CD4-positive, alpha-beta T cell treated with Interleukin-6 at 100 ng/mL for 8 hours (primary cell): ENCODE measurements around the gene AHRR.

Experiments used
- DNase-seq: peaks from one replicate; pipeline ENCODE4 v3.0.0-alpha.2; 2020; ENCODE audit warnings: mixed read lengths, low spot score

Gene AHRR

DNA sequence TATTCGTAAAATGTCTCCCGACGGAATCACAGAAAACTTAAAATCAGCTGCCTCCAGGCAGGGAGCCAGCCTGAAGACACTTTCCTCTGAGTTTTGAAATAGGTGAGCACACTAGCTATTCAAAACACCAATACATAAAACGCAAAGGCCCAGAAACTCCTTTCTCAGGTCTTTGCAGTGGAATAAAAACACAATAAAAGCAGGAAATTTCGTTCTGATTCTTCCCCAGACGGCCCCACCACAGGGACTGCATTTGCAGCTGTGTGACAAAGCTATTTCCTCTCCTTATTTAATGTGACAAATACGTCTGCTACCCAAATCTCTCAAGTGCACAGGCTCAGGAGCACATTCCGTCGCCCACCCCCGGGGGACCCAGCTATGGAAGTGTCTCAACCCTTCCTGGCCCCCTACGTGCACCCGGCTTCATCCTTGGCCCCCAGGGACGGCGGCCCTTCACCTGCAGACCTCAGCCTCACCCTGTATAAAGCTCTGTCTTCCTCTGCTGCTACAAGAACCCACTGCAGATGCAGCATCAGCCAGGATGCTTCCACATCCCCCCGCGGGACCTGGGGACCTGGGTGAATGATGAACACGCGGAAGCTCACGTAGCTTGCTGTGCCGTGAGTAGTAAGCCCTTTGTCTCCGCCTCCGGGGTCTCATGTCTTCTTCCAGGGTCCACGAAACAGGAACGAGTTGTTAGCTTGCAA lies 24.9 kb downstream of the AHRR start:
- no peak for DNase-seq

DNA sequence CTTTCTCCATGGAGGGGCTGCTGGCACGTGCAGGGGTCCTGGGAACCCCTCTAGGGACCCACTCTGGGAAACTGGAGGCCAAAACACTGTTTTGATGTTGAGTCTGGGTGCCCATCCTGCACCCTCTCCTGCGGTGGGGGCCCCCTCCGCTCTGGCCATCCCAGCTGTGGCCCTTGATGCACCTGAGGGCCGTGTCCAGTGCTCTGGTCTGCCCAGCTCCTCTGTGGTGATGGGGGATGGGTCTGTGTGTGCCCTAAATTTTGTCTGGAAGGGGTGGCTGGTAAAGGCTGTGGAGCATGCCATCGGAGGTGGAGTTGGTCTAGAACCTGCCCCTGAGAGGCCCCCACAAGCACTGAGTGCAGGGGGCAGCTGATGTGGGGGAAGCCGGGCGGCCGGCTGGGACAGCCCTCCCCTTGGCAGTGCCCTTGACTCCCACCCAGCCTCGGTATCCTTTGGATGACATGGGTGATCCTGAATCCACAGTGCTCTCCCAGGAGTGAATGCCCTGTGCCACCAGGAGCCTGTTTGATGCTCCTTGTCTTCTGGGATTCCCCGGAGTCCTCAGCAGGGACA lies 26.3 kb downstream of the AHRR start:
- no peak for DNase-seq

DNA sequence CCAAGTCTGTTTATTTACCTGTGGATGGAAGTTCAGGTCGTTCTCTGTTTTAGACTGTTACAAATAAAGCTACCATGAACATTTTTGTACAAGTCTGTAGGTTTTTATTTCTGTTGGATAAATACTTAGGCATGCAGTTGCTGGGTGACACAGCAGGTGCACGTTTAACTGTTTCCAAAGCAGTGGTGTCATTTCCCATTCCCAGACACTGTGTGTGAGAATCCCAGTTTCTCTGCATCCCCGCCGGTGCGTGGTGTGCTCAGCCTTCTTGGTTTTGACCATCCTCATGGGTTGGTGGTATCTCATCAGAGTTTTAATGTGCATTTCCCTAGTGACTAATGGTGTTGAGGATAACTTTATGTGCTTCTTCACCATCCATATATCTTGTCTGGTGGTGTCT lies 27.2 kb downstream of the AHRR start:
- no peak for DNase-seq

DNA sequence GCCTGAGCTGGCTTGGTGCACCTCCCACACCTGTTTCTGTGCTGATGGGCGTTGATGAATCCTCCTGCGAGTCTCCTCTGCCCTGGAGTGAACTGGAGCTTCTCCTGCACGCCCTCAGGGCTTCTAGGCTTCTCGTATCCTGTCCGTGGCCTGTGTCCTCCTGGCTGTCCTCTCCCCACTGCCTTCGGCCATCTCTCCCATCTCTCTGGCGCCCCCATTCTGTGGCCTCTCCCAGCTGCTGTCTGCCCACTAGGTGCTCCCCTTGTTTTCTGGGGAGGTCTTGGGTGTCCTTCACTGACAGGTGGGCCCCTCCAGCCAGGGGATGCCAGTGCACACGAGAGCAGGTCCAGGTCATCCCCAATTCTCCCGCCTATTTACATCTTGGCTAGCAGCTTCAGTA lies 28.8 kb downstream of the AHRR start:
- DNase-seq: no peak

DNA sequence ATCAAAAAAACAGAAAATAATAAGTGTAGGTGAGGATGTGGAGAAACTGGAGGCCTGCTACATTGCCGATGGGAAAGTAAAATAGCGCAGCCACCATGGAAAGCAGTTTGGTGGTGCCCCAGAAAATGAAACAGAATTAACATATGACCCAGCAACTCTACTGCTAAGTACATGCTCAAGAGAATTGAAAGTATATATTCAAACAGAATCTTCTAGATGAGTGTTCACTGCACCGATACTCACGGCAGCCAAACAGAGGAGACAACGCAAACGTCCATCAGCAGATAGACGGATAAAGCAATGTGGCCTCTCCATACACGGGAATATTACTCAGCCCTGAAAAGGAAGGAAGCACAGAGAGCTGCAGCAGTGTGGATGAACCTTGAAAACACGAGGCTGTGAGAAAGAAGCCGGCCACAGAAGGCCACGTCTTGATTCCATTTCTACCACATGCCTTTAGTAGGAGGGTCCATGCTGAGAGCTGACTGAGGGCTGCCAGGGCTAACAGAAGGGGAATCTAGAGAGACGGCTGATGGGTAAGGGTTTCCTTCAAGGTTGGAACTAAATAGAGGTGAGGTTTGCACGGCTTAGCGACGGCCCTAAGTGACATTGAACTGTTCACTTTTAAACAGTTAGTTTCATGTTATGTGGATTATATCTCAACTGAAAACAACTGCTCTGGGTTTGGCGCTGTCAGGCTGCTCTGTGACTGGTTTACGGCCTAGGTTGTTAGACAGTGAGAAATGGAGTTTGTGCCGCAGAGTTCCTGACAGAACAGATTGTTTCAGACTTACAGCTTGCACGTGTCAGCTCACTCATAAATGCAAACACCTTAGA lies 29.8 kb downstream of the AHRR start:
- no peak for DNase-seq

DNA sequence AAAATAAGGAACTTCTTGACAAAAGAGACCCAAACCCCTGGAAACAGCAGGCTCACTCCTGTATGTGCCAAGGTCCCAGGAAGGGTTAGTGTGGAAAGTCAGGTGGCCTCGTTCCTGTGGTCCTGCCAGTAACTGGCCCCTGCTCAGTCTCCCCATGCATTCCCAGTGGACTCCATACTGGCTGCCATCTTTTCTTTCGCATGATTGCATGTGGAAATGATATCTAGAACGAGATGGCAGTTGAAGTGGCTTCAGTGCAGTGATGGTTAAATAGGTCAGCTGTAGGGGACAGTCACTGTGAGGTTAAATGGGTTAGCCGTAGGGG lies 30.4 kb downstream of the AHRR start:
- DNase-seq: no peak

DNA sequence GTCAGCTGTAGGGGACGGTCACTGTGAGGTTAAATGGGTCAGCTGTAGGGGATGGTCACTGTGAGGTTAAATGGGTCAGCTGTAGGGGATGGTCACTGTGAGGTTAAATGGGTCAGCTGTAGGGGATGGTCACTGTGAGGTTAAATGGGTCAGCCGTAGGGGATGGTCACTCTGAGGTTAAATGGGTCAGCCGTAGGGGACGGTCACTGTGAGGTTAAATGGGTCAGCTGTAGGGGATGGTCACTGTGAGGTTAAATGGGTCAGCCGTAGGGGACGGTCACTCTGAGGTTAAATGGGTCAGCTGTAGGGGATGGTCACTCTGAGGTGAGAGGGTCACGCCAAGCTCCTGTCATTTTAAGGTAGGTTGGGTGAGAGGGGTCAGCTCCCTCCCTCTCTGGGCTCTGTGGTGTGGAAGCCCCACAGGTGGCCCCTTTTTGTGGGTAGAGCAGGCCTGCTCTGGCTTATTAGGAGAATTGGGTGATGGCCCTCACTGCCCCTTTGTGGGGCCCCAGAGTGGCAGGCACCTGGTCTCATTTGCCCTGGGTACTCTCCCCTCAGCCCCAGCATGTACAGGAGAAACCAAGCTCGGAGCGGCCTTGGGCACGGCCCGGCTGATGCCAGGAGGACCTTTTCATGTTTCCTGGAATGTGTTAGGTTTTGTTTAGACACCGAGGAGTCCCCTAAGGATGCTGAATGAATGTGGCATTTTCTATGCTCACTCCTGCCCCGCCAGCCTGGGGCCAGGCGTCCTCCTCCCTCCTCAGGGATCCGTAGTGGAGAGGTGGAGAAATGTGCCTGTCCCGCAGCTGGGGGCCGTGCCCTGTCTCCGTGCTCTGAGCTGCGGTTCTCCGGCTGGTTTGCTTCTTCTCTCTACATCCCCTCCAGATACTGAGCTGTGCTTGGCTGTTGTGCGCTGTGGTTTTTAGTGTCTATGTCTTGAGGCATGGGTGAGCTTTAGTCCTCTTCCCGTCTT lies 31.4 kb downstream of the AHRR start:
- no peak for DNase-seq

DNA sequence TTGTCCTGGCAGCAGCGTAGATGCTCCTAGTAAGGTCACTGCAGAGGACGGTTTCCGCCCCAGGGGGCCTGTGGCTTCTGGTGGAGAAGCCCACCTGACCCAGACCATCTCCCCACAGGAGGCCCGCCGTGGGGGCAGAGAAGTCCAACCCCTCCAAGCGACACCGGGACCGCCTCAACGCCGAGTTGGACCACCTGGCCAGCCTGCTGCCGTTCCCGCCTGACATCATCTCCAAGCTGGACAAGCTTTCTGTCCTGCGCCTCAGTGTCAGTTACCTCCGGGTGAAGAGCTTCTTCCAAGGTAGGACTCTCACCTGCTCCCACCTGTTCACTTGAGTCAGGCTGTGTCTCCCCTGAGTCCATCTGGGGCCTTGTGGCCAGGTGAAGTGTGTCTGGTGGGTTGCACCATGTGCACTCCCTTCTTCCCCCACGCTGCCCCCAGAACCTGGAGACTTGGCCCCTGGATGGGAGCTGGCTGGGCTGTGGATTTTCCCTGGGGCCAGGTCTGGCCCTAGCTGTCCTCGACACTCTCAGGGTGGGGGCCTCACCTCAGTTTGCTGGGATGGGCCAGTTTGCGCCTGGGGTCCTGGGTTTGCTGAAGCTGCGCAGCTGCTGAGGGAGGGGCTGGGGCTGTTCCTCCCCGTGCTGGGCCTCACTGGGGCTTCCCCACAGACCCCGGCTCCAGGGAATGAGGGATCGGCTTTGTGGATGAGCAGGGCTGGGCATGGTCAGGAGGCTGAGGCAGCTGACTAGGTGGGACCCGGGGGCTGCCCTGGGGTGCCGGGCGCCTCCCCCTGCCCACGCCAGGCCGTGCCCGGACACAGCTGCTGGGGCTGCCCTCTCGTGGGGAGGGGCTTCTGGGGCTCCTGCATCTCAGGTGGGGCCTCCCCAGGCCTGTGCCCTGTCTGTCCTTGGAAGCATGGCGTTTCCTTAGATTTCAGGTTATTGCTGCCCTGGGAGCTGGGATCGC lies 32.4 kb downstream of the AHRR start:
- no peak for DNase-seq

DNA sequence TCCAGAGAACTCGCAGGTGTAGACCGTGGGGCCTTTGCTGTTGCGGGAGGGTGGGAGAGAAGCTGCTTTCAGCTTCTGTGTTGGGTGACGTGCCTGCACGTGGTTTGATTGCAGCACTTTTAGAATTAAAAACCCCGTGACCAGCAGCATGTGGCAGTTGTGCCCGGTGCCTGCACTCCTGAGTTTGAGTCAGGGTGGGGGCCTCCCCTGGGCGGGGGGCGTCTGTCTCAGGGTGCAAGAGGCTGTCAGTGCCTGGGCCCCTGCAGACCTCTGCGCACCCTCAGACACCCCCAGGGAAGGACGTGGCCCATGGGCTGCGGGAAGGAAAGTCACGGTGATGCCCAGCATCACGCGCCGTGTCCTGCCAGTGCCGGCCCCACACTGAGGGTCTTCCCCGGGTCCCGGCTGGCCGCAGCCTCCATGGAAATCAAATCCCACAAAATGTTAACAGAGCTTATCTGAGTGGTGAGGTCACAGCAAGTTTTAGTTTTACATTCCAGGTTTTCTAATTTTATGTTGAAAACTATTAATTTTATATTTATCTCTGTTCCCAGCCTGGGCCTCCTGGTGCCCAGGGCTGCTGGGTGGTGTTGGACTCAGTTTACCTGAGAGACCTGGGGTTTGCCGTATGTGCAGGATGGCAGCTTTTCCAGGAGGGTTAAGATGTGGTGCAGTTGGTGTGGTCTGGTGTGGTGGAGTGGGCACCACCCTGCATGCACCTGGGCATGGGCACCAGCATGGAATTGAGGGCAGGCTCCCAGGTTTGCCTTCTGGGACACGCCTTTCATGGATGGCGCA lies 33.3 kb downstream of the AHRR start:
- no peak for DNase-seq

DNA sequence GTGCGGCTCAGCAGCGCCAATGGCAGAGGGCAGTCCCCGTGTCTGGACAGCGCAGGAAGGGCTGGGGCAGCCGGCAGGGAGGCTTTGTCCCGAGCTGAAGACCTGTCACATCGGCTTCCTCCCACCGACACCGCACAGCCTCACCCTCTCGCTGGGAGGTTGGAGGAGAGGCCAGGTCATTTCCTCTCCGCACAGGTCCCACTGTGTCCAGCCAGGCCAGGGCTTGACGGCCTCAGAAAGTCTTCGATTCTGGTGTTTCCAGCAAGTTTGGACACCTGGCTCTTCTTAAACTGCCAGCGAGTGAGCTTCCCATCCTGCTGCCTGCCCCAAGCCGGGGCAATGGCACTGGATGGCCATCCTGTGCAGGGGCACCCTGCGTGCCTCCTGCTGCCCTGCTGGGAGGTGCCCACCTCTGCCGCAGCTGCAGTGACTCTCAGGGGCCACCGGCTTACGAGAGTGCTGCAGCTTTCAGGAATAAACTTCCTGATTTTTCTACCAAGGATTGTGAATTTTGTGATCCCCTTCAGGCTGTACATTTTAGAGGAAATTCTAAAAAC lies 33.9 kb downstream of the AHRR start:
- no peak for DNase-seq

DNA sequence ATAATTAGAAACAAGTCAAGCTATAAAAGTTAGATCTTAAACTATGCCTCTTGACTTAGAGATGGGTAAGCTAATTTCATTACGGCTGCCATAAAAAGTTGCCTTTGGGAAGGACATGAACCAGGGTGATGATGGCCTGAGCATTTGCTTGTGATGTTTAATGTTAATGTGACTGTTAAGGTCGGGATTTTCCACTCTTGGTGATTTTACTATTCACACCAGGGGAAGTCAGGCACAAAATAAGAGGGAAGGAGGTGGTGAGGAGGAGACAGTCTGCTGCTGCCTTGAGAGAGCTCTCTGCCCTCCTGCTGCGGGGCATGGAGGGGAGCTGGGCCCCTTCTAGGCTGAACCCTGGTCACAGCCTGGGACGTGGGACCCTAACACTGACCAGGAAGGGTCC lies 34.4 kb downstream of the AHRR start:
- DNase-seq: no peak

DNA sequence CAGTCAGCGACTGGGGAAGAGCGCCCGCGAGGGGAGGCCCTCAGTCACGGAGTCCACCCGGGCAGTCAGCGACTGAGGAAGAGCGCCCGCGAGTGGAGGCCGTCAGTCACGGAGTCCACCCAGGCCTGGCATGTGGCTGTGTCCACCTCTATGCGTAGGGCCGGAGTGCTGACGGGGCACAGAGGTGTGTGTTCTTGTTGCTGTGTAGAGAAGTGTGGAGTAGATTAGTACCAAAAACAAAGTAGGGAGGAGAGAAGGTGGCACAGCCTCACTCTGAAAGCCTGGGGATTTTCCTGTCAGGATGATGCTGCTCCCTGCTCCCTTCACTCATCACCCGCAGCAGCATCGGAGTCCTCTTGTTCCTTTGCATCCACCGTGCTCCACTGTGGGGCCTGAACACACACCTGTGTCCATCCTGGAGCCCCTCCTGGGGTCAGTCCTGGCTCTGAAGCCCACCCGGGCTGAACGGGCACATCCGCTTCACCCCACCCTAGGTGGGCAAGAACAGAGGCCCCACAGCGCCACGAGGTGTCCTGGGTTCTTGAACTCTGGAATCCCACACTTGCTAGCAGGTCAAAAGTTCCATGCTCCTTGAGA lies 37.9 kb downstream of the AHRR start:
- no peak for DNase-seq

DNA sequence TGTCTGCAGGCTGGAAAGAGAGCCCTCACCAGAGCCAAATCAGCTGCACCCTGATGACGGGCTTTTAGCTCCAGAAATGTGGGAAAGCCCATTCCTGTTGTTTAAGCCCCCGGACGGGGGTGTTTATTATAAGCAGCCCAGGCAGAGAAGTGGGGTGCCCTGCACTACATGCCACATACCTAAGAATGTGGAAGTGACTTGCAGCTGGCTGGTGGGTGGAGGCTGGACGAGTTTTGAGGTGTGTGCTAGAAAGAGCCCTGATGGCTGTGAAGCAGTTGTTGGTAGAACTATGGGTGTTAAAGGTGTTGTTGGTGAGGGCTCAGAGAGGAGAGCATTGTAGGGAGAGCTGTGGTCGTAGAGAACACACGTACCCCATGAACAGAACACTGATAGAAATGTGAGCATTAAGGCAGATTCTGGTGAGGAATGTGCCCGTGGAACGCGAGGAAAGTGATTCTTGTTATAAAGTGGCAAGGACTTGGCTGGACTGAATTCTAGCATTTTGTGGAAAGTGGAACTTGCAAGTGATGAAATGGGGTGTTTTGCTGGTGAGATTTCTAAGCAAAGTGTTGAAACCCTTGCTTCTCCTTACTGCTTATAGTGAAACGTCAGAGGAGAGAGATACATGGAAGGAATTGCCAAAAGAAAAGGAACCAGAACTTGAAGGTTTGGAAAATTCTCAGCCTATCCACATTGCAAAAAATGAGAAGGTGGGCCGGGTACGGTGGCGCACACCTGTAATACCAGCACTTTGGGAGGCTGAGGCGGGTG lies 38.9 kb downstream of the AHRR start:
- DNase-seq: no peak

DNA sequence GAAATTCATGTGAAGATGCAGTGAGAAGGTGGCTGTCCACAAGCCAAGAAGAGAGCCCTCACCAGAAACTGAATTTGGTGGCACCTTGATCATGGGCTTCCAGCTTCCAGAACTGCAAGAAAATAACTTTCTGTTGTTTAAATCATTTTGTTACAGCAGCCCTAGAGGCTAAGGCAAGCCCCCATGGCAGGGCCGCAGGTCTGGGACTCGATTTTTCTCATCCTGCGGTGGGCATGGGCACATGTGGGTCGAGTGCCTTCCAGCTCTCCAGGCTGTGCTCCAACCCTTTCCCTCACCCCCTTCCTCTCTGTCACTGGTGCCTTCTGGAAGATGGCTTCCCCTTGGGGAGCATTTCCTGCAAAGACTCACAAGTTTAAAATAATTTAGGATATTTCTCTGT lies 40.7 kb downstream of the AHRR start:
- DNase-seq: no peak

DNA sequence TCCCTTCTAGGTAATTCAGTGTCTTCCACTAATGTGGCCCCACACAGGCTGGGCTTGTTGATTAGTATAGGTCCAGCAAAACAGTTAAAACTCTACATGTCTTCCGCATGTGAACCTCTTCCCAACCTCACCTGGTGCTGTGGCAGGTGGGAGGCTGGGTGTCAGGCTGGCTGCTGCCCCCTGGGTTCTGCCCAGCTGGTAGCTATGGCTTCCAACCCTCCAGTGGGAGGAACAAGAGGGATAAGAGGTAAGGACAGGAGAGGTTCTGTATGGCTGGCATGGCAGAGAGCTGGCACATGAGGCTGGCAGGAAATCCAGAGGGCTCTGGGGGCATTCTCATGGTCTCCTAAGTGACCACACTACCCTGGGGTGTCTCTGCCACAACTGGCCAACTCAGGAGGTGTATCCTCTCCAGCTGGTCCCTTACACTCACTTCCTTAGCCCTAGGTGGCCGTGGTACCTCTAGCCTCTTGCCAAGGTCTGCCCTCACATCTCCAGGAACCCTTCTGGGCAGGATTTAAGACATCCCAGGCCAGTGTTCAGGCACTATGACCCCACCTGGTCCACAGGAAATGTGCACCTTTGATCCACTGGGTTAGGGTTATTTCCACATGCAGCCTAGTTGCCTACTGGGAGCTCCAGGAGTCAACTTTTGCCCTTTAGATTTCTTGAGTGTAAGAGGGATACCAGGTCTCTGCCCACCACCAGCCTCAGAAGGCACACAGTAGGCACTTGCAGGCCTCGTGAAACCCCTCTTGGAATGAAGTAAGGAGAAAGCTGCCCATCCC lies 41.7 kb downstream of the AHRR start:
- DNase-seq: no peak

DNA sequence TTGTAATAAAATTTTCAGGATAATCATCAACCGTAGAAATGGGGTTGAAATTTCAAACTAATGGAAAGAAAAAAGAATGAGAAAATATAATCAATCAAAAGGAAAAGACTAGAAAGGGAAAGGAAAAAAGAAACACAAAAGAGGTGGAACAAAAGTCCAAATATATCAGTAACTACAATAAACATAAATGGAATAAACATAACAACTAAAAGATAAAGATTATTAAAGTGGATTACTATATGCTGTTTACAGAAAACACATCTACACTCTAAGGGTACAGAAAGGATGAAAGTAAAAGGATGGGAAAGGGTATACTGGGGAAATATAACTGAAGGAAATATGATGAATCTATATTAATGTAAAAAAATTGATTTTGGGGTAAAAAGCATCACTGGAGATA lies 43.0 kb downstream of the AHRR start:
- no peak for DNase-seq

DNA sequence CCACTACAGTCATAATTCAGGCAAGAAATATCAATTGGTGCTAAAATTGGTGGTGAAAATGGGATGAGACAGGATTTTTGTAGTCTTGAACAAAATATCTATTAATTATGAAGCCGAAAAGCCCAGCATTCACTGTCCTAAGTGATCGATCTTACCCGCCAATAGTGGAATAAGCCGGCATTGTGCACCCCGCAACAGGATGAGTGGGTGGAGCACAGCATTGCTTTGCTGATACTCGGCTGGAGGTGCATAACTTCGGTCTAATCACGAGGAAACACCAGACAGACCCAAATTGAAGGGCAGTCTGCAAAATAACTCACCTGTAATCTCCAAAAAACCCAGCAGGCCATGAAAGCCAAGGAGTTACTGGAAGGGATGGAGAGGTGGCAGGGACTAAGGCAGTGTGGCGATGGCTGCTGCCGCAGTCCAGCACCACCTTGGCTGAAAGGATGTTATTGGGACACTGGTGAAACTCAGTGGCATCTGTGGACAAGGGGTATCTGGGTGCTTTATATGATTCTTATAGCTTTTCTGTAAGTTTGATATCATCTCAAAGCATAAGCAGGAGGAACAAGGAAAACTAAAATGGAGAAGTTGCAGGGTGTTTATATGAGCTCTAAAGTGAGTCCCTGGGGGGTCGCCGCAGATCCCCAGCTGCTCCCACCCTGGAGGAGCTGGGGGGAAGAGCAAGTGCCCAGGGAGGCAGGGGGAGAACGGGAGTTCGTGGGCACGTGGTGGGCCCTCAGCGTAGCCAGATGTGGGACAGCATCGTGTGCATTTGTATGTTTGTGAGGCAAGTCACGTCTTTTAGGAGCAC lies 45.2 kb downstream of the AHRR start:
- no peak for DNase-seq
